ENCODE measurements around the gene SAMD11.

Gene SAMD11

DNA sequence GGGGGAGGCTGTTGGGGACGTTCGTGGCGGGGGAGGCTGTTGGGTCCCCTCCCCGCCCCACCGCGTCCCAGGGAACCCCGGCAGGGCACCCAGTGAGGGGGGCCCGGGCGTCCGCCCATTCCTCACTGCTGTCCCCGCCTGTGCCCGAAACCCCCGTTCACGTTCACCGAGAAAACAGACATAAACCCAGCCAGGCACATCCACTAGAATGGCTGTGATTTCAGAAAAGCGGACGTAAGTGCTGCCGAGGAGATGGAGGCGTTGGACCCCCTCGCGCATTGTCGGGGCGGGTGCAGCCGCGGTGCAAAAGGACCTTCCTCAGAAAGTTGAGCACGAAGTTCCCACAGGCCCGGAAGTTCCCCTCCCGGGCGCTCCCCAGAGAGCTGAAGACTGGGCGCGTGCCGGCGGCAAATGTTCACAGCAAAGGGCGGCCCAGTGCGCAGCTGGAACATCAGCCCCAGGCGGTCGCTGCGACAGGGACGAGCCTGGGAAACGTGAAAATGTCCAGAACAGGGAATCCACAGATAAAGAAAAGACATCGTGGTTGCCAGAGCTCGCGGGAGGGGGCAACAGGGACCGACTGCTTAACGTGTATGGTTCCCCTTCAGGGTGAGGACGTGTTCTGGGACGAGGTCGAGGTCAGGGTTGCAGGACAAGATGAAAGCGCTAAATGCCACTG lies 18.5 kb upstream of the SAMD11 start:
- FAIRE-seq, result no peak

DNA sequence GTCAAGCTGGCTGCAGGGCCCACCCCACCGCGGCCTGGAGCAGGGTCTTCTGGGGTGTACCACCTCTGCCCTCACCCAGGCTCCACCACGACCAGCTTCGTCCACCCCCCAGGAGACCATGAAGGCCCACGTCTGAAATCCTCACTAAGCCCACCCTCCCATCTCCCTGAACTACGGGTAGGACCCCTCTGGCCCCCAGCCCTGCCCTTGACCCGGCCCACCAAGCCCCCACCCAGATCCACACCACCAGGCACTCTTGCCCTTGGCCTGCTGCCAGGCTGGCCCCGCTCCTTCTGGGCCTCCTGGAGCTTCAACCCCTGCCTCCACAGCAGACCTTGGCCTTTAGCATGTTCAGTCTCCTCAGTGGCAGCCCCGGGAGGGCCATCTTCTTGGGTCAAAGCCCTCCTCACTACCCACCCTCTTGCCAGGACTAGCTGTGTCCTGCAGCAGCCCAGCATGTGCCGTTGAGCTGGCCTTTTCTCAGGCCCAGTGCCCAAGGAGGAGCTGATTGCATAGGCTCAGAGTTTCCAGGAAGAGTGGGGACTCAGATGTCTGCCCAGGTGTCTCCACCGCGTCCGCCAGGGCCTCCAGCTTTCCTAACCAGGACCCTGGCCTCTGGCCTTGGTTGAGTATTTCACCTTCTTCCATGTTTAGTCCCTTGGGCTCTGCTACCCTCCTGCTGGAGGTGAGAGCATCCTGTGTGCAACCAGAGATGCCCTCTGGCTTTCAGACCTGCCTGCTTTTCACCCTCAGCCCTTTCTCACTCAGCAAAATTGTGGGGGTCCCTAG lies 17.7 kb upstream of the SAMD11 start:
- FAIRE-seq, result no peak

- FAIRE-seq, result no peak
Observed at GRCh38 chr1:906600-907420, 16.9 kb upstream of the SAMD11 start.

- no peak for FAIRE-seq
Observed at GRCh38 chr1:907611-908451, 15.9 kb upstream of the SAMD11 start.

- FAIRE-seq, result no peak
Observed at GRCh38 chr1:908661-909060, 15.1 kb upstream of the SAMD11 start.

DNA sequence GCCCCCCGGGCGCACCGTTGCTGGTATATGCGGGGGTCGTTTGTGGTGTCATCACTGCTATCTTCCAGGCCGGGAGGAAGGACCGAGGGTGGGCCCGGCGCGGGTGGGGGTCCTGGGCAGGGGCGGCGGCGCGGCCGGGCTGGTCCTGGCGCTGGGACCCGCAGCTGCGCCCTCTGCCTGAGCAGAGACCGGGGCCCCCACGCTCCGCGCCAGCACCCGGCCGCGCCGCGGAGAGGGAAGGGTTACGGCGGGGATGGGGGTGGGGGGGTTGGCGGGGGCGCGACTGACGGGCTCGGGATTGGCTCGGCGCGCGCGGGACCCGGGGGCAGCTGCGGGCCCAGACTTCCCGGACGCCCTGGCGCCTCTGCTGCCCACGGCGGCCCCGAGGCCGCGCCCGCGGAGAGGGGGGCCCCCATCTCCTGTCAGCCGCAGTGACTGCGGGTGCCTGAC lies 13.8 kb upstream of the SAMD11 start:
- no peak for FAIRE-seq

DNA sequence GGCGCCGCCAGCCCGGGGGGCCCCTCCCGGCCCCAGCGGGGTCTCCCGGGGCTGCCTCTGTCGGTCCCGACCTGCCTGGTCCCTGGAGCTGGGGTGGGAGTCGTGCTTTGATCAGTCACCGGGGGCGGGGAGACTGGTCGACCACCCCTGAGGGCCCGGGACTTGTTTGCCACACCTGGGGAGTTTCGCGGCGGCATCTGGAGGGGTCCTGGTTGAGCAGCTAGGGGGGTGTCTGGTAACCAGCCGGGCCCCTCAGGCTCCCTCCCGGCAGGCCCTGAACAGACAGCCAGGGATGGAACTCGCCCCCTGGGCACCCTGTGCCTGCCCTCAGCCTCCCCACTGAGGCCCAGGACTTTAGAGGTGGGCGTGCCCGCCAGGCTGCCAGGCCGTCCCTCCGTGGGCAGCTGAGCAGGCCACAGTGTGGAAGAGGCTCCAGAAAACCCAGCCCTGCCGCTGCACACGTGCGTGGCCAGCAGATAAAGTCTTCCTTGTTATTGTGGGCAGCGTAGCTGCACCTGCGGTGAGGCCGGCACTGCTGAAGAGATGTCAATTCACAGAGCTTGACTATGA lies 13.3 kb upstream of the SAMD11 start:
- FAIRE-seq, result no peak

- FAIRE-seq, result no peak
Observed at GRCh38 chr1:910881-911721, 12.6 kb upstream of the SAMD11 start.

DNA sequence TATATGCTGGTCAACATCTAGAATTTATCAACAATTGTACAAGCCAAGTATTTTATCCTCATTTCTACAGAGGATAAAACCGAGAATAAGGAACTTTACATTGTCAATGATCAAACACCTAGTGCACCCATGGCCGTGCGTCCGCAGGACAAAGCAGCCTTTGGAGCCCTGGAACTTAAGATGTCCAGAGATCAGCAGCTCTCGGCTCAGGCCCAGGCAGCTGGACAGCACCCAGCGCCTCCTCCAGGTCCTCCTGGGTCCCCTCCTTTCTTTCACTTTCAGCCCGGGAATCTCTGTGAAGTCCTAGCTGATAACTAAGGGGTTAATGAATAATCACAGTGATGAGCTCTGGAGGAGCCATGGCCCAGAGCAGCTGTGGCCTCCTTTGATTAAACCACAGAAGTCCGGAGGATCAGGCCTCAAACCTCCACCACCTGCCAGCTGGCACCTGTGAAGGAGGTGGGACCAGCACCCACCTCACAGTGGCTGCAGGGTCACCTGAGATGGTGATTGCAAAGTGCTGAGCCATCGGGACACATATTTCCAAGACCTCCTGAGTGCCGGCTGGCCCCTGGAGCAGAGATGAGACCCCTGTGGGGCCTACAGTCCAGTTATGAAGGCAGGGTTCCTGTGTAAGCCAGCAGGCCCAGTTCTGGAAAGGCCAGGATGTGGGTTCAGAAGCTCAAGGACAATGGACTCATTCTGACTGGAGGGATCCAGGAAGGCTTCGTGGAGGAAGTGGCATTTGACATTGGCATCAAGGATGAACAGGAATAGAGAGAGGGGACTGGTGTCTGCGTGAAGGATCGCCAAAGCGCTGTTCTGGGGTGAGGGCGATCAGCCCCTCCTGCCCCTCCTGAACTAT lies 11.6 kb upstream of the SAMD11 start:
- no peak for FAIRE-seq

- FAIRE-seq, result no peak
Observed at GRCh38 chr1:912740-913301, 10.9 kb upstream of the SAMD11 start.

DNA sequence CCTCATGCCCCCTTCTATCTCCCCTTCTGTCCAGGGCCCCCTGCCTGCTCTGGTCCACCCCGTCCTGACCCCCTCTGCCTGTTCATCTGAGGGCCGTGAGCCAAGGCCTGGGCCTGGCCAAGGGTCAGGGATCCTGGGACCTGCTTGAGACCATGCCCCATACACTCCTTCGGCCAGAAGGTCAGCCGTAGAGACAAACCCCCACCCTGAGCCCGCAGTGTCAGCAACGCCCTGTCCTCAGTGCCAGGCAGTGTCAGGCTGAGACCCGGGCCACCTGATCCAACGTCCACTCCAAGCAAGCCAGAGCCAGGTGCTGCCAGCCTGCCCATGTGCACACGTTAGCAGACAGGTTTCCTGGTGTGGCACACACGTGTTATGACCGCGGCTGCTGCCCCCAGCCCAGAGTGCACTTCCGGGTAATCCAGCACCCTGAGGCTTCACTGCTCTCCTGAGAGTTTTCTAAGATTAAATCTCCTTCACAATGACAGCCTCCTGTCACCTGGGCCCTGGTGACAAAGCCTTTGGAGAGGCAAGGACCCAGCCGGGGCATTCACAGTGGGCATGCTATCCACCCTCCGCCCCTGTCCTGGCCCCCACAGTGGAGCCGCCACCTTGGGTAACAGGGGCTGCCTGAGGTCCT lies 10.1 kb upstream of the SAMD11 start:
- no peak for FAIRE-seq

- FAIRE-seq, result no peak
Observed at GRCh38 chr1:914131-914890, 9.4 kb upstream of the SAMD11 start.

DNA sequence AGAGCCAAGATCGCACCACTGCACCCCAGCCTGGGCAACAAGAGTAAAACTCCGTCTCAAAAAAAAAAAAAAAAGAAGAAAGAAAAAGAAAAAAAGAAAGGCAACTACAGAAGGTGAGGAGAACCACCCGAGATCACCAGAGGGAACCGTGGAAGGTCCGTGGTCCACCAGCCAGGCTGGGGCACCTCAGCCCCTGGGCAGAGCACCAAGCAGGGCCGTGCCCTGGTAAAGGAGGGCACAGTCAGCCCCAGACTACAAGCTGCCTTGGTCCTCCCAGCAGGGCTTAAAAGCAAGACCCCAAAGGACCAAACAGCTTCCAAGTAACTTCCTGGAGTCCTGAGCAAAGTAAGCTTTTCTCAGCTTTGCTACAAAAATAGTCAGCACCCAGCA lies 8.8 kb upstream of the SAMD11 start:
- FAIRE-seq, result no peak

DNA sequence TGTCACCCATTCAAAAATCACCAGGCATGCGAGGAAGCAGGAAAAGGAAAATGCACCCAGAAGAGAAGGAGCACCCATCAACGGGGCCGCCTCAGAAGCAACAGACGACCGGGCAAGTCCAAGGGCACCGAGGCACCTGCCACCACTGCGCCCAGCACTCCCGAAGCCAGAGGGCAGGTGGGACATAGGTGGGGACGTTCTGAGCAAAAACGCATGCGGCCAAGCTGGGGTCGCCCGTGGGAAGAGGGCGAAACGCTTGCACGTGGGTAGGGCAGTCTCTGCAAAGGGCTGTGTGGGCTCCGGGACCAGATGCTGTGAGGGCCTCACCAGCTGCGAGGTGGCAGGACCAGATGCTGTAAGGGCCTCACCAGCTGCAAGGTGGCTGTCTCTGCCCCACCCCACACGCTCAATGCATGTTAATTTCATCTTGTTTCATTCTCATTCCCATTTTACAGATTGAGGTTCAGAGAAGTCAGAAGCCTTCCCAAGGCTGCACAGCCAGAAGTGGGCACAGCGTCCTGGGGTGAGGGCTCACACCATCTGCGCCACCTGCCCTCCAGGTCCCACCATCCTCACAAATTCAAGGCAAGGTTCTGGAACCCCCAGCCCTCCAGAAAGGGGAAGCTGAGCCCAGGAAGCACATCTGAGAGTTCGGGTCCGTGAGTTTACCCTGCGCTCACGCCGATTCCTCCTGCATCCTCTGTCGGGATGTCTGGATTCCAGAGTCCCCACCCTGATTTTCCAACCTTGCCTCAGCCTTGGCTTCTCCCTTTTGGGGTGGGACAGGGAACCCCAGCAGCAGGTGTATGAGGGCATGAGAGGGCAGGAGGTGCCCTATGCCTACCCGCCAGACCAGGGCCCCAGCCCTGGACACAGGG lies 8.2 kb upstream of the SAMD11 start:
- FAIRE-seq, result no peak

GRCh38 chr1:916173-917075 lies 7.3 kb upstream of the SAMD11 start:
- FAIRE-seq, result no peak

GRCh38 chr1:917076-917459 lies 6.7 kb upstream of the SAMD11 start:
- no peak for FAIRE-seq
